HEK293 (cell line): ENCODE data around the gene PLCB1.

Source experiments
- CTCF ChIA-PET: fragments of 350-600 bp; formaldehyde crosslinking; extraction: SDS; loops from one replicate; lab custom pipeline; 2021; ENCODE audit warnings: antibody characterized with exemption; lab: Yijun Ruan, JAX
- POLR2A ChIA-PET: fragments of 300-600 bp; formaldehyde crosslinking; extraction: SDS; loops from one replicate; lab custom pipeline; 2020; ENCODE audit warnings: antibody characterized with exemption, inconsistent platforms; lab: Yijun Ruan, JAX
- H3K27ac ChIP-seq: fragments of 200-500 bp; sonication (Bioruptor generic); 2 replicates; pipeline ENCODE4 v1.5.1; 2014; ENCODE audit warnings: low read depth, low read length, control low read depth, inconsistent platforms; ENCODE audit errors: extremely low read depth
- H3K36me3 ChIP-seq, 2 experiments: fragments of 200-500 bp in 1 of 2; sonication (Bioruptor generic) in 1 of 2; 1 replicate in 1 of 2; 2 replicates in 1 of 2; pipeline ENCODE4 v1.5.1; 2014 to 2017; ENCODE audit warnings: inconsistent platforms in 2 of 2, low read length in 2 of 2; ENCODE audit not compliant: control insufficient read depth in 2 of 2, insufficient read depth in 1 of 2
- H3K4me1 ChIP-seq: fragments of 200-500 bp; sonication (Bioruptor generic); 2 replicates; pipeline ENCODE4 v1.5.1; 2014; ENCODE audit warnings: mild to moderate bottlenecking, low read length, inconsistent platforms; ENCODE audit not compliant: control insufficient read depth, insufficient read depth
- H3K4me3 ChIP-seq: 2 replicates; pipeline ENCODE4 v1.5.1; 2011; ENCODE audit warnings: low read depth, mild to moderate bottlenecking, control low read depth, low read length, moderate library complexity
- H3K9me3 ChIP-seq: fragments of 200-500 bp; sonication (Bioruptor generic); 2 replicates; pipeline ENCODE4 v1.5.1; 2014; ENCODE audit warnings: low read depth, low read length, inconsistent platforms; ENCODE audit not compliant: control insufficient read depth, insufficient read depth
- FEZF1 ChIP-seq: fragments of 450-650 bp; formaldehyde crosslinking; IDR thresholded peaks from 2 replicates; pipeline ENCODE4 v1.5.1; 2016; ENCODE audit warnings: missing biosample characterization, missing genetic modification characterization
- RBAK ChIP-seq: fragments of 450-650 bp; formaldehyde crosslinking; IDR thresholded peaks from 2 replicates; pipeline ENCODE4 v1.5.1; 2016; ENCODE audit warnings: missing biosample characterization, missing genetic modification characterization
- SP3 ChIP-seq: fragments of 450-650 bp; formaldehyde crosslinking; IDR thresholded peaks from 2 replicates; pipeline ENCODE4 v1.5.1; 2016; ENCODE audit warnings: missing biosample characterization, missing genetic modification characterization
- ZBTB17 ChIP-seq: fragments of 450-650 bp; formaldehyde crosslinking; IDR thresholded peaks from 2 replicates; pipeline ENCODE4 v1.5.1; 2016; ENCODE audit warnings: missing biosample characterization, missing genetic modification characterization
- ZBTB48 ChIP-seq: fragments of 450-650 bp; formaldehyde crosslinking; IDR thresholded peaks from 2 replicates; pipeline ENCODE4 v1.5.1; 2016; ENCODE audit warnings: missing biosample characterization, missing genetic modification characterization
- ZEB2 ChIP-seq: fragments of 450-650 bp; formaldehyde crosslinking; IDR thresholded peaks from 2 replicates; pipeline ENCODE4 v1.5.1; 2016; ENCODE audit warnings: missing biosample characterization, missing genetic modification characterization
- ZNF10 ChIP-seq: fragments of 450-650 bp; formaldehyde crosslinking; IDR thresholded peaks from 2 replicates; pipeline ENCODE4 v1.5.1; 2017; ENCODE audit warnings: missing biosample characterization, missing genetic modification characterization
- ZNF121 ChIP-seq: fragments of 450-650 bp; formaldehyde crosslinking; IDR thresholded peaks from 2 replicates; pipeline ENCODE4 v1.5.1; 2016; ENCODE audit warnings: missing biosample characterization, missing genetic modification characterization
- ZNF132 ChIP-seq: fragments of 450-650 bp; formaldehyde crosslinking; IDR thresholded peaks from 2 replicates; pipeline ENCODE4 v1.5.1; 2017; ENCODE audit warnings: missing biosample characterization, missing genetic modification characterization, borderline replicate concordance
- ZNF148 ChIP-seq: fragments of 450-650 bp; formaldehyde crosslinking; IDR thresholded peaks from 2 replicates; pipeline ENCODE4 v1.5.0; 2017; ENCODE audit warnings: missing biosample characterization, missing genetic modification characterization, borderline replicate concordance
- ZNF23 ChIP-seq: fragments of 450-650 bp; formaldehyde crosslinking; IDR thresholded peaks from 2 replicates; pipeline ENCODE4 v1.5.1; 2016; ENCODE audit warnings: missing biosample characterization, missing genetic modification characterization, borderline replicate concordance
- ZNF292 ChIP-seq: fragments of 450-650 bp; formaldehyde crosslinking; IDR thresholded peaks from 2 replicates; pipeline ENCODE4 v1.5.1; 2016; ENCODE audit warnings: low read depth, missing biosample characterization, missing genetic modification characterization, borderline replicate concordance
- ZNF341 ChIP-seq: fragments of 450-650 bp; formaldehyde crosslinking; IDR thresholded peaks from 2 replicates; pipeline ENCODE4; 2016; ENCODE audit warnings: low read depth, missing biosample characterization, missing genetic modification characterization
- ZNF391 ChIP-seq: fragments of 450-650 bp; formaldehyde crosslinking; IDR thresholded peaks from 2 replicates; pipeline ENCODE4 v1.5.1; 2016; ENCODE audit warnings: low read depth, missing biosample characterization, missing genetic modification characterization, borderline replicate concordance
- ZNF394 ChIP-seq: fragments of 450-650 bp; formaldehyde crosslinking; IDR thresholded peaks from 2 replicates; pipeline ENCODE4 v1.5.1; 2016; ENCODE audit warnings: missing biosample characterization, missing genetic modification characterization, mild to moderate bottlenecking, moderate library complexity, borderline replicate concordance
- ZNF488 ChIP-seq: fragments of 450-650 bp; formaldehyde crosslinking; IDR thresholded peaks from 2 replicates; pipeline ENCODE4 v1.5.1; 2016; ENCODE audit warnings: missing biosample characterization, missing genetic modification characterization
- ZNF548 ChIP-seq: fragments of 450-650 bp; formaldehyde crosslinking; IDR thresholded peaks from 2 replicates; pipeline ENCODE4 v1.5.1; 2016; ENCODE audit warnings: missing biosample characterization, missing genetic modification characterization
- ZNF549 ChIP-seq: fragments of 450-650 bp; IDR thresholded peaks from 2 replicates; pipeline ENCODE4 v1.5.1; 2018; ENCODE audit warnings: missing biosample characterization, missing genetic modification characterization, mild to moderate bottlenecking, inconsistent platforms, moderate library complexity
- ZNF639 ChIP-seq: fragments of 450-650 bp; formaldehyde crosslinking; IDR thresholded peaks from 2 replicates; pipeline ENCODE4 v1.5.1; 2016; ENCODE audit warnings: missing biosample characterization, missing genetic modification characterization

The PLCB1 gene

GRCh38 chr20:8313073-8313472 lies 181.0 kb downstream of the PLCB1 start:
- Histone ChIP-seq H3K27ac (no peak overlapping the region), H3K4me3 (no peak overlapping the region), H3K4me1 (peaks cover 4% of the 10 kb centered on the region), H3K36me3 (no peaks in the 10 kb centered on the region), H3K9me3 (no peaks in the 10 kb centered on the region)
- TF ChIP-seq ZNF121 (tag by site-specific recombination): no peak
- POLR2A ChIA-PET: no interaction called here
- CTCF ChIA-PET: no interaction called here

GRCh38 chr20:8315639-8316573 lies 183.8 kb downstream of the PLCB1 start:
- TF ChIP-seq SP3 (tag by site-specific recombination): no peak
- TF ChIP-seq ZBTB17 (tag by site-specific recombination): no peak
- no peak for TF ChIP-seq ZNF292
- no peak for TF ChIP-seq ZNF23 (tag by site-specific recombination)
- TF ChIP-seq ZNF341 (tag by site-specific recombination): no peak
- TF ChIP-seq ZNF391: no peak
- TF ChIP-seq ZNF148: no peak
- no peak for TF ChIP-seq ZNF549 (tag by site-specific recombination)
- no peak for TF ChIP-seq ZNF132 (tag by site-specific recombination)
- no peak for TF ChIP-seq ZEB2
- no peak for TF ChIP-seq ZNF10 (tag by site-specific recombination)
- no peak for TF ChIP-seq ZNF548 (tag by site-specific recombination)
- TF ChIP-seq RBAK (tag by site-specific recombination): no peak
- no peak for TF ChIP-seq ZNF394 (tag by site-specific recombination)
- no peak for TF ChIP-seq FEZF1 (tag by site-specific recombination)
- TF ChIP-seq ZBTB48 (tag by site-specific recombination): no peak
- no peak for TF ChIP-seq ZNF639 (tag by site-specific recombination)
- TF ChIP-seq ZNF488 (tag by site-specific recombination): no peak
- H3K4me3 ChIP-seq: no peak overlapping the region
- no peak overlapping the region for H3K27ac ChIP-seq
- ChIA-PET CTCF (interaction anchor here (0.6 to 1.9 kb wide), 2 partner anchors 10 to 270 kb away, joined by 3 to 12 read pairs; no protein-coding TSS in a partner anchor), POLR2A (no interaction called here)
- H3K36me3 ChIP-seq: no peaks in the 10 kb centered on the region
- H3K4me1 ChIP-seq: peaks cover 1% of the 10 kb centered on the region
- H3K9me3 ChIP-seq: no peaks in the 10 kb centered on the region
